Activated CD8-positive, alpha-beta memory T cell treated with anti-CD3 and anti-CD28 coated beads for 4 hours (primary cell): ENCODE measurements around the gene ABCA9.
"Not testable (repeated sequence)": the region's sequence is repeated elsewhere in the genome, so short reads cannot be mapped to it uniquely, and the experiment has no call there.

Experiments
- DNase-seq, 2 donors: peaks; one replicate each; pipeline ENCODE4 v3.0.0-alpha.2; 2020; ENCODE audit warnings: low read depth in 2 of 2

Gene ABCA9

GRCh38 chr17:68955181-68955841, 105.4 kb downstream of the ABCA9 start, which contains the start of gene ABCA8:
Gene ABCA8 (minus strand): TSS chr17:68955392. CDS start chr17:68942034, 13,358 bp downstream.
- DNase-seq: no peak

- DNase-seq: no peak
Measured at GRCh38 chr17:68954146-68954896, 106.4 kb downstream of the ABCA9 start.

GRCh38 chr17:68953340-68953997, 107.3 kb downstream of the ABCA9 start:
- no peak for DNase-seq

- no peak for DNase-seq
Measured at GRCh38 chr17:68950725-68951124, 110.0 kb downstream of the ABCA9 start.

GRCh38 chr17:68947868-68948267, 112.9 kb downstream of the ABCA9 start:
- not testable (repeated sequence) for DNase-seq

GRCh38 chr17:68944435-68945035, 116.2 kb downstream of the ABCA9 start:
- DNase-seq: no peak

- not testable (repeated sequence) for DNase-seq
Measured at GRCh38 chr17:68943812-68944182, 116.9 kb downstream of the ABCA9 start.

GRCh38 chr17:68943123-68943811, 117.5 kb downstream of the ABCA9 start:
- DNase-seq: no peak

- no peak for DNase-seq
Measured at GRCh38 chr17:68942389-68942788, 118.3 kb downstream of the ABCA9 start.

- DNase-seq: no peak
Measured at GRCh38 chr17:68941761-68942160, 119.0 kb downstream of the ABCA9 start.

- DNase-seq: no peak
Measured at GRCh38 chr17:68939195-68939594, 121.5 kb downstream of the ABCA9 start.

- DNase-seq: no peak
Measured at GRCh38 chr17:68937890-68938514, 122.7 kb downstream of the ABCA9 start.

GRCh38 chr17:68927516-68927915, 133.2 kb downstream of the ABCA9 start:
- no peak for DNase-seq

- DNase-seq: no peak
Measured at GRCh38 chr17:68924793-68925720, 135.7 kb downstream of the ABCA9 start.
